Measurements from ENCODE around the gene UPK1A.
"Not testable (repeated sequence)": the region's sequence is repeated elsewhere in the genome, so short reads cannot be mapped to it uniquely, and the experiment has no call there.

UPK1A gene

GRCh38 chr19:35644987-35645679, 21.2 kb upstream of the UPK1A start:
- peak; percentile 95 for DNase-seq

GRCh38 chr19:35645680-35646511, 20.4 kb upstream of the UPK1A start:
- no peak for DNase-seq

GRCh38 chr19:35648017-35648961, 18.0 kb upstream of the UPK1A start, which contains the start of gene COX6B1:
Gene COX6B1, plus strand, starts transcription at chr19:35648323. Its CDS starts 2,921 bp downstream, at chr19:35651244.
- DNase-seq = peak; percentile 100

- no peak for DNase-seq
Measured at GRCh38 chr19:35650581-35650980, 15.7 kb upstream of the UPK1A start.

GRCh38 chr19:35654828-35655227, 11.5 kb upstream of the UPK1A start:
- not testable (repeated sequence) for DNase-seq

- DNase-seq = no peak
Measured at GRCh38 chr19:35655600-35655999, 10.7 kb upstream of the UPK1A start.

- no peak for DNase-seq
Measured at GRCh38 chr19:35656700-35657099, 9.6 kb upstream of the UPK1A start.

GRCh38 chr19:35657904-35658700, 8.2 kb upstream of the UPK1A start:
- DNase-seq = no peak

- DNase-seq = no peak
Measured at GRCh38 chr19:35661995-35662340, 4.3 kb upstream of the UPK1A start.

- DNase-seq = no peak
Measured at GRCh38 chr19:35663981-35664380, 2.3 kb upstream of the UPK1A start.

- no peak for DNase-seq
Measured at GRCh38 chr19:35665157-35665556, 1.2 kb upstream of the UPK1A start.

GRCh38 chr19:35665604-35666003, 713 bp upstream of the UPK1A start:
- no peak for DNase-seq

- no peak for DNase-seq
Measured at GRCh38 chr19:35669566-35669965, 3.2 kb downstream of the UPK1A start.

- no peak for DNase-seq
Measured at GRCh38 chr19:35669974-35670373, 3.7 kb downstream of the UPK1A start.

- DNase-seq = no peak
Measured at GRCh38 chr19:35670686-35671085, 4.4 kb downstream of the UPK1A start.

- peak; percentile 85 for DNase-seq
Measured at GRCh38 chr19:35671818-35672217, 5.5 kb downstream of the UPK1A start.

GRCh38 chr19:35673121-35673804, 6.9 kb downstream of the UPK1A start:
- DNase-seq = peak; percentile 70

- DNase-seq = no peak
Measured at GRCh38 chr19:35675589-35676140, 9.3 kb downstream of the UPK1A start.

GRCh38 chr19:35689836-35690235, 23.5 kb downstream of the UPK1A start:
- DNase-seq = no peak

- not testable (repeated sequence) for DNase-seq
Measured at GRCh38 chr19:35691106-35691505, 24.8 kb downstream of the UPK1A start.

GRCh38 chr19:35692010-35692409, 25.7 kb downstream of the UPK1A start:
- DNase-seq = no peak
